SIG-M5 treated with dmso at 0.1 percent for 504 hours (cell line): ENCODE measurements around the gene RFFL.
A peak's percentile ranks its signal among the peaks of the same experiment; 100 is the strongest.

Experiments
- DNase-seq: peaks from one replicate; lab custom pipeline; 2025; ENCODE audit not compliant: unreplicated experiment; lab: John Stamatoyannopoulos, UW

Gene RFFL

DNA sequence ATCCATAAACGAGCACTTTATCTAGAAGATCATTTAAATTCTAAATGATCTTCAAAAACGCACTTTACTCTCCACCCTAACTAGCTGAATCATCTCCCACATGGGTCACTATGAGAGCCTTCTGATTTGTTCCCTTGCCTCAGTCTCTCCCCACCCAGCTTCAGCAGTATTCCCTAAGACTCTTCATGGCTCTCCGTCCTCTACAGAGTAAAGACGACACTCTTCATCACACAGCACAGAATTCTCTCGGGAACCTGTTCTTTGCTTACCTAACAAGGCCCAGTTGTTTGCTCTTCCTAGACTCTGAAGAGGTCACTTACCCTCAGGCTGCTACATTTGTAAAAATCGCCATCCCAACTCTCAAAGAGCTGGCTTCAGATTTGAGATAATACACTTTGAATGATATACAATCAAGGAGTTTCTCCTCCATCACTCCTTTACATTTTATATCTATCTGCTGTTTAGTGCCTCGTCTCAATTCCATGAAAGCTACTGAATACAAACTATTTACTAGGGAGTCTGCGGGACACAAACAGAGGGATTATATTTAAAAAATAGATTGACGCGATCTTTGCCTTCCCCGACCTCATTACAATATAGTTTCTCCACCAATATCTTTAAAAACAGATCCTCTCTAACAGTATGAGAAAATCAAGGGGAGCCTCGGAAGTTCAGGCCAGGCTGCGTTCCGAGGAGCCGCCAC, 83.7 kb downstream of the RFFL start:
- DNase-seq = no peak

DNA sequence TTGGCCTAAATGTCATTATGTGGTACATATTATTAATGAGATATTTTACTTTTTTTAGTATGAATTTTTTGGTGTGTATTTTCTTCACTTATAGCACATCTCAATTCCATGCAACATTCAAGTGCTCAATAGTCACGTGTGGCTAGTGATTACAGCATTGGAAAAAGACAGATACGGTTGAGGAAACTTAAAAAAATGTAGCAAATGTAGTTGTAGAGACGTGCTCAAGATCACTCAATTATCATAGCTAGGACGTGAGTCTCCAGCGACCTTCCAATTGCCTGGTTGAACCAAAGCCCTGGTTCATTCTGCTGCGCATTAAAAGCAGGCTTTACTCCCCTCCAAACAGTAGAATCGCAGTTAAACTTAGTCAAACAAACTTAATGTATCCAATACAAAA, 84.4 kb downstream of the RFFL start:
- no peak for DNase-seq

DNA sequence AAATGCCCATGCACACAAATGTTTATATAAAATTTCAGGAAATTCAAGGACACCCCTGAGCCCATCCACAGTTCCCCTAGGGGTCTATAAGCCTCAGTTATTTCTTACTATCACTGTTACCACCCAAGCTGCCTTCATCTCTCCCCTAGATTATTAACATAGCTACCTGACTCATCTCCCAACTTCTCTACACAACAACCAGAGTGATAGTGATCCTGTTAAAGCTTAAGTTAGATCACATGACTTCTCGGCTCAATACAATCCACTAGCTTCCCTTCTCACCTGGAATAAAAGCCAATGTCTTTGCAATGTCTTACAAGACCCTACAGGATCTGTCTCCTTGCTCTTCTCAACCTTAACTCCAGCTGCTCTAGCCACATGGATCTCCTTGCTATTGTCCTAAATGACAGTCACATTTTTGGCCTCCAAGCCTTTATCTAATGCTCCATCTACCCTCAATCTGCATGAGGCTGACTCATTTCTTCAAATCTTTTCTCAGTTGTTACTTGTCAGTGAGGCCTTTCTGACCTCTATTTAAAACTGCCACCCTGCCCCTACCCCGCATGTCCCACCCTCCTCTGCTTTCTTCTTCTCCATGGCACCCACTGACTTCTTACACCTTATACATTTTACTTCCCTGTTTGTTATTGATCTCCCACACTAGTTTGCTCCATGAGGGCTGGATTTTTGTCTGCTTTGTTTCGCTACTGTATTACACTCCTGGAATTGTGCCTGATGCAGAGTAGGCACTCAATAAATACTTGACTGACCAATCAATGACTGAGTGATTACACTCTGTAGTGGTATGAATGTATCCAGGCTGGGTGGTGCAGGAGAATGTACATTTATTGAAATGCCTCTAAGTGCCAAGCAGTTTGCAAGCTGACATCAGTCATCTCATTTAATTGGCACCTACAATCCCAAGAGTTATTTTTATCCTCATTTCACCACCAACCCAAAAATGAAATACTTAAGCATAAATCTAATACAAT, 88.4 kb downstream of the RFFL start:
- no peak for DNase-seq

DNA sequence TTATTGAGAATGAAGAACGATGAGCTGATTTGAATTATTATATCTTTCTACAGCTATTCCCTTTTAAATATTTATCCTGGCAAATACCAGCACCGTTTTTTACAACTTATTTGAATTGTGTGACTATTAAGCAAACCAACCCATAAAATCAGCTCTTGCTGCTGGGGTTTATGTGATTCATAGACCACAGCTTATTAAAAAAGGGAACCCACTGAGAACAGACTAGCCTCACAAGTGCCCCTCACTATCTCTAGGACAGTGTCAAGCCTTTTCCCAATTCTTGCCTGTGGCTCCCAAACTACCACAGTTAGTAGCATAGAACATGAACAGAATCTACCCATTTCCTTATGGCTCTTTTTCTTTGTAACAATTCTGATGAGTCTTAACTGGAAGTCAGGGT, 89.3 kb downstream of the RFFL start:
- peak; percentile 20 for DNase-seq

DNA sequence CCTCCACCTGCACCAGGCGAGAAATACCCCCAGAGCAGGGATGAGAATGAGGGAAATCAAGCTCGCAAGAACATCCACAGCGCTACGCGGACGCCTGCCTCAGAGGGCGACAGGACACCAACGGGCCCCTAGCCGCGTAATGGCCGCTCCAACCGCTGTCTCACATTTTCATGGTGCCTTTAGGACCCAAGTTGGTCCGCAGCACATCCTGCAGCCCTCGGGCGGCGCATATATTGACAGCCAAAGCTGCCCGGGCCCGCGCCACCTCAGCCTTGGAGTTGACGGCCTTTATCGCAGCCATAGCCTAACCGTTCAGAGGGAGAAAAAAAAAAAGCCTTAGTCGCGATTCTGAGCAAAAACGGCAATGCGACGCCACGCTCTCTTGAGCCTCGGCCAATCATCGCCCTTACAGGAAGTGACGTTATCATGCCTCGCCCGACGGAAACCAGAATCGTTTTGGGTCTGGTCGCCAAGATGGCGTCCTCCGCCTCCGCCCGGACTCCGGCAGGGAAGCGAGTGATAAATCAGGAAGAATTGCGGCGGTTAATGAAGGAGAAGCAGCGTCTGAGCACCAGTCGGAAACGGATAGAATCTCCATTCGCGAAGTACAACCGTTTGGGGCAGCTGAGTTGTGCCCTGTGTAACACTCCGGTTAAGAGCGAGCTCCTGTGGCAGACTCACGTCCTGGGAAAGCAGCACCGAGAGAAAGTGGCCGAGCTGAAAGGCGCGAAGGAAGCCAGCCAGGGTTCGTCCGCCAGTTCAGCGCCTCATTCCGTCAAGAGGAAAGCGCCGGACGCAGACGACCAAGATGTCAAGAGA, 102.2 kb downstream of the RFFL start, which contains the start of the genes CCT6B and ZNF830:
CCT6B (minus strand) TSS at position 368 of the 819 bp plus-strand sequence; CDS start at position 301, 67 bp downstream.
ZNF830 (plus strand) TSS at position 448 of the 819 bp plus-strand sequence; CDS start at position 475, 27 bp downstream.
- peak; percentile 93 for DNase-seq

DNA sequence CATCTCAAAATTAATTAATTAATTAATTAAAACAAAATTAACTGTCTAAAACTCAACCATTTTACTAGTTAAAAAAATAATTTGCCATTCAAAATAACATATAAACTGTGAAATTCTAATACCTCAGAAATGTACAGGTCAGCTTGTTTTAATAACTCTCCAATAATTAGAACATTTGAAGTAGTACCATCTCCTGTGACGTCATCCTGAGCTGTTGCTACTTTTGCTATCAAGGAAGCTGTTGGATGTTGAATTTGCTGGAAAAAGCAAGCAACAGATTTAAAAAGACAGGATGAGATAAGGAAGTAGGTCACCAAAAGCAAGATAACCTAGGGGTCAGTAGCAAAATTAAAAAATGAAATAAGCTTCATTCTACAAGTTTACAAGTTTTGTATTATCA, 105.1 kb downstream of the RFFL start:
- DNase-seq = no peak
